AML-193 (cell line): Measurements from ENCODE around the gene PDSS2.

Experiments
- DNase-seq, 2 experiments: peaks; one replicate each; lab custom pipeline; 2025; lab: John Stamatoyannopoulos, UW

Gene PDSS2

DNA sequence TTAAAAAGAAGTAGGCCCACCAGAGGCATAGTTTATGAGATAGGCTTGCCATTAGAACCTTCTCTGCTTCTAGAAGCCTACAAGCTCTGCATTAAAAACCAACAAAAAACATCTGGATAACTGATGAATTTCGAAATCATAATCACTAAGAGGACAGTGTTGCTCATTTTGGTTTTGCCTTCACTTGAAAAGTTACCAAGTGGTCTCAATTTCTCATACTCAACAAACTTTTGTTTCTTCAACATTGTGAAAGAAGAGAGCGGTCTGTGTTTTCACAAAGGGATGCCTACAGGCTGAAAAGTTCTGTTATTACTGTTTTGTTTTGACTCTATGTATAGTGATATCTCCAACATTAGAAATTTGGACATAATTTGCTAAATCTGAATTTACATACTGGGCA, 98.9 kb downstream of the PDSS2 start:
- peak; percentile 27 to 40 for DNase-seq

- DNase-seq, result no peak
These were observed 101.5 kb downstream of the PDSS2 start for GRCh38 chr6:107357842-107358241.

DNA sequence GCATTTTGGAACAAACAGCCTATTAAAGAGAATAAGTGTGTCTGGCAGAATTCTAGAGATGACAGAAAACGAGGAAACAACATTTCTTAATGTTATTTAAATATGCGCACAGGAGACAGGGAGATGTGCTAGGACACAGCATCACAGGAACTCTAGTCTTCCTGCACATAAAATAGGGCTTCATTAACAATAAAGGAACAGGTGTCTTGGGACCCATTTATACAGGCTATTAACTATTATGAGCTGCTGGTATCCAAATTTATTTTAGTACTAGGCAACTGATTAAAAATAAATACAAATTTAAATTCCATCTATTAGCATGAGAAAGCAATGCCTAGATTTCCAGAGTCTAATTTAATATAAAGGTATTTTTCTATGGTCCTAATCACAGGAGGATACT, 102.3 kb downstream of the PDSS2 start:
- no peak for DNase-seq

GRCh38 chr6:107355659-107356058, 103.7 kb downstream of the PDSS2 start:
- no peak for DNase-seq

DNA sequence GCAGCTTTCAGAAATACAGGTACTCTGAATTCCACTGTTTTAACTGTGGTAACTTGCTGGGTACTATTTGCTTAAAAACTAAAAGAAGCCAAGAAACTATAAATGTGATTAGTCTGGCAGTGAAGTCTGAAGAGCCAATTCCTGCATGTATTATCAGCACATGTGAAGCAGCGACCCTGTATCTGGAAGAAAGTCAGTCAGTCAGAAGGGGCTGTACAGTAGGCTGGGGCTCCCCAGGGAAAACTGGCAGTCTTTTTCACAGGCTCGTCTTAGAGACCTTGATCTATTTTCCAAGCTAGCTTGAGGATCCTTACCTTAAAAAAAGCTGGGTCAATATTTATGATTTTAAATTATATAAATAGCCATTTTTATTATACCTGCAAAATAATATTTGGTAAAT, 104.9 kb downstream of the PDSS2 start:
- DNase-seq, result no peak

DNA sequence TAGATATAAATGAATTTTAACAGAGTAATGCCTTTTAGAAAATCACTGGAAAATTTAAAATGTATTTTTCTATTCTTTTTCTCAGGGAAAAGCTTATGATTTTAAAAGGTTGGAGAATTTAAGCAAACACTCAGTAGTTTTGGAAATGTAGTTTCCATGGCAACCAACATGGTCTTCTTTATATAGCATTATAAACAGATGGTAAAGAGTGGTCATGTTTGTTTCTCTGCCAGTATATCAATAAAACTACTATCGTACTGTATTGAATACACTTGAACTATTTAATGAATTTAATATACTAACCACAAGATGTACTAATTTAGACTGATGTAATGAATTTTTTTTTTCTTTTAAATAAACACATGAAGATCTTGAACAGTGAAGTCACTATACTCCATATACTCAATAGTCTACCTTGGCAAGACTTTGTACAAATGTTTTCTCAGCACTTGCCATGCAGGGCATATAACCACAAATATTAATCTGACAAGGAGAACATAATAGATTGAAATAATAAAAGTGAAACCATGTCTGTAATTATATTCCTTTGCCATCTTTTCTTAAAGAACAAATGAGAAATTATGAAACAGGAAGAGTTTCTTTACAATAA, 105.5 kb downstream of the PDSS2 start:
- DNase-seq, result no peak

GRCh38 chr6:107348224-107348623, 111.1 kb downstream of the PDSS2 start:
- no peak for DNase-seq

- peak; percentile 93 to 97 for DNase-seq
These were observed 114.0 kb downstream of the PDSS2 start for GRCh38 chr6:107345393-107345792.

- DNase-seq, result no peak
These were observed 114.4 kb downstream of the PDSS2 start for GRCh38 chr6:107344981-107345380.

DNA sequence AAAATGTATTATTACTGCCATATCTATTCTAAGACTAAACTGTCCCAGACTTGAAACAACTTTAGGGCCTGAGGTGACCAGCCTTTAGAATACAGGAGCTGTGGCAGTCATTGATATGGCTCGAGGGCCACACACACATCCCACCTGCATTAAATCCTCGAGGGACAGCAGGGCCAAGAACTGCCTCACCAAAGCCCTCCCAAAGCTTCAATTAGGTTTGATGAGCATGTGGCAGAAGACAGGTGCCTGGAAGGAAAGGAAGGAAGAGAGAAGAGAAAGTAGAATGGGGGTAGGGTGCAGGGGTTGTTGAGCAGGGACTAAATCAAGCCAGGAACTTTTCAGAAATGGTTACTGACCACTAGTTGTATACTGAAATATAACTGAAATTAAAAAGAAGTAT, 115.0 kb downstream of the PDSS2 start:
- no peak for DNase-seq

DNA sequence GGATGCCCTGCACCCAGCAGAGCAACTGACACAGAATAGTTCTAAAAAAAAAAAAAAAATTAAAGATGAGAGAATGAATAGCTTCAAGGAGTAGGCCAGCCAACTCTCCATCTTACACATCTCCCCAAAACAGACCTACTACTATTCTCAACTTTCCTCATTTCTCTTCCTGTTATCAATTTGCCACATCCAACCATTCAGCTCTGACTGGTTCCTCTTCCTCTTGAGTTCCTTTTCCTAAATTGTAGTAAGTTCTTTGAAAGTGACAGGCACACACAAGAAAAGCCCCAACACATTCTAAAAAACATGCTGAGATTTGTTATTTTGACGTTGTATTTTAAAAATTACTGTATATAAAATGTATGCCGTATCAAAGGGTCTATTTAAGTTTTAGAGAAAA, 117.2 kb downstream of the PDSS2 start:
- peak; percentile 50 to 74 for DNase-seq

DNA sequence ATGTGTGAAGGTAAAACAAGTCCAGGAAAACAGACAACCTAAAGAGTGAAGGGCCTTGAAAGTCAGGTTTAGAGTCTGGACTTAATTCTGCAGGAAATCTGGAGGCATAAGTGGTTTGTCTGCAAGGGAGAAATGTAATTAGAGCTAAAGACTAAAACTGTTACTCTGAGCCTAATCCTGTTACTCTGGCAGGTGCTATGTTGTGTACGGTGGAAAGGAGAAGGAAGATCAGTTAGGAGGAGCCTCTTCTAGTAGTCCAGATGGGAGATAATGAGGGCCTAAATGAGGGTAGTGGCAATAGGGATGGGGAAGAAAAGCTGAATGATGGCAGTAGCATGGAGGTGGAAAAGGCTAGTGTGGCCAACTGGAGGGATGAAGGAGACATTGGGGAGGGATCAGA, 118.5 kb downstream of the PDSS2 start:
- DNase-seq, result no peak

- DNase-seq, result no peak
These were observed 122.1 kb downstream of the PDSS2 start for GRCh38 chr6:107337191-107337741.

DNA sequence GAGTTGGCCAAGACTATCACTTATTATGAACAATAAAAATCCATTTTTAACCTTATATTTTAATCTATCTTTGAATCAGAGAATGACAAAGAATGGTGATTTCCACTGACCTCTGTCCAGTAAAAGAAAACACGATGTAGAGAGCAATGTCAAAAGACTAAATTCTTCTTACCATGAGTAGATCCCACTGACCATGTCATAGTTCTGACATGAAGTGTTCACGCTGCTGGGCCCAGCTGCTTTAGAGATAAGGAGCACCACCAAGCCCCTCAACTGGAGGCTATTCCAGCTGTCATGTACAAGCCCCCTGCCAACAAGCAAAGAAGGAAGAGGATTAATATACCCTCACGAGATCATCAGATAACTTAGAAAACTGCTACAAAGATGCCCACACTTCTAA, 125.3 kb downstream of the PDSS2 start:
- DNase-seq, result no peak

DNA sequence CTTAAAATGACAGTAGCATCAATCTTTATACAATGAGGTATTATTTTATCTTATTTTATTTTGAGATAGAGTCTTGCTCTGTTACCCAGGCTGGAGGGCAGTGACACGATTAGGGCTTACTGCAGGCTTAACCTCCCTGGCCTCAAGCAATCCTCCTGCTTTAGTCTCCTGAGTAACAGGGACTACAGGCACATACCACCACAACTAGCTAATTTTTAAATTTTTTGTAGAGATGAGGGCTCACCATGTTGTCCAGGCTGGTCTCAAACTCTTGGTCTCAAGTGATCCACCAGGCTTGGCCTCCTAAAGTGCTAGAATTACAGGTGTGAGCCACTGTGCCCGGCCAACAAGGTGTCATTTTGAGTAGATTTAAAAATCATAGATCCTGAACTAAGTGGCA, 125.9 kb downstream of the PDSS2 start:
- DNase-seq, result no peak

DNA sequence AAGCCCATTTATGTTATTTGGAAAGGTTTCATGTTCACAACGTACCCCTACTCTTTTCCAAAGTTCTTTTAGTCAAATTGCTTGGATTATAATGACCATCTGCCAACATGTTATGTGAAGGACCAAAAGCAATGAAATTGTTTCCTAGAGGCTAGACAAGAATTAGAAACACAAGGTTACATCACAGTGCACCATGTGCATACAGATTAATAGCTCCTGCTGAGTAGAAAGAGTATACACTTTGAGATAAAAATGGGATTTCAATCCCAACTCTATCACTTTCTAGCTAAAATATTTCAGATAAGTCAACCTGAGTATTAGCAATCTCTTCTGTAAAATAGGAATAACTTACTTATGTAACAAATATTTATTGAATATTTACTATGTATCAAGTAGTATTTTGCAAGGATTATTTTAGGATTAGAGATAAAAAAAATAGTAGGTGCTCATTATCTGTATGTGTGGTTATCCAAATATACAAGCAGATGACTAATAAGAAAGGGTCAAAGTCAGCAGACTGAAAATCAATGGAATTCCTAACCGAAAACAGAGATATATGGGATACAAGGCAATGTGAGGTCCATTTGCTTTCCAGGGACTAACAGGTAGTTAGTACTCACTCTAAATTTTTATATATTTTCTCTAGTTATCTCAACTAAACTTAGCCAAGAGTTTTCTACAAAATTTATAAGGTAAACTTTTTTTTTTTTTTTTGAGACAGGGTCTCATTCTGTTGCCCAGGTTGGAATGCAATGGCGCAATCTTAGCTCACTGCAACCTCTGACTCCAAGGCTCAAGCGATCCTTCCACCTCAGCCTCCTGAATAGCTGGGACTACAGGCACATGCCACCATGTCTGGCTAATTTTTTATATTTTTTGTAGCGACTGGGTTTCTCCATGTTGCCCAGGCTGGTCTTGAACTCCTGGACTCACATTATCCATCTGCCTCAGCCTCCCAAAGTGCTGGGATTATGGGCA, 127.7 kb downstream of the PDSS2 start:
- DNase-seq, result no peak

DNA sequence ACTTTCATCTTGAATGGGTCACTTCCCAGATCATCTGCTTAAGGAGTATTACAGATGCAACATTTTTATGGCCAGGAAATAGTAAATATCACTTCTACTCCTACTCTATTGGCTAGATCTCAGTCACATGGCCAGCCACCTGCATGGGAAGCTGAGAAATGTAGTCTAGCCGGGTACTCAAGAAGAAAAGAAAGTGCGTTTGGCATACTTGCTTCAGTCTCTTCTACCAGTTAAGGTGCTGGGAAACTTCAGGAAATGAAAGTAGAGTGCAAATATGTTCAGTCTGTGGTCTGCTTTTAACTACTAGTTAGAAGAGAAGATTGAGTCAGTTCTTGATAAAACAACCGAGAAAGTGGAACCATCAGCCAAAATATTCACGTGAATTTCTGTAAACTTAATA, 129.2 kb downstream of the PDSS2 start:
- no peak for DNase-seq

DNA sequence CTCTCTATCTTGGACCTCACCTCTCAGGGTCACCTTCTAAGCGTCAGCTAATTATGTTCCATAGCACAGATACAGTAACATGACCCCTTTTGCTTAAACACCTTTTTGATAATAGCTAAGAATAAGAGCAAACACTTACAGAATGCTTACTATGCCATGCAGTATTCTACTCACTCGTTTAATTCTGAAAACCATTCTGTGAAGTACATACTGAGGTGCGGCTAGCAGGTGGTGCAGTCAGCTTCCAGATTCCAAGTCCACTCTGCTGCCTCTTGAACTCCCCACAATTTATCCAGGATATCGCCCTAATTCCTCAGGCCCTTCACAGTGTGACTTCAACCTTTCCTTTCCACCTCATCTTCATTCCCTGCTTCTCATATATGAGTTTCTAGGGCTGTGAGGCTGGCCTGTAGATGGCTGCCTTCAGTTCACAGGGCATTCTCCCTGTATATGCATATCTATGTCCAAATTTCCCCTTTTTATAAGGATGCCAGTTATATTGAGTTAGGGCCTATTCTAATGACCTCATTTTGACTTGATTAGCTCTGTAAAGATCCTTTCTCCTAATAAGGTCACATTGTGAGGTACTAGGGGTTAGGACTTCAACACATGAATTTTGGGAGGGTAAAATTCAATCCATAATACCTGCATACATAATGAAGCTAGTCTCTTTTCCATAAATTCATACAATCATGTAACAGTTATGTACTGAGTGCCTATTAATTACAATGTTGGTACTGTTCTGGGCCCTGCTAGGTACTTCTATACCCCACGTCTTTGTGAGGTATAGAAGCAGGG, 130.1 kb downstream of the PDSS2 start:
- DNase-seq, result no peak

- DNase-seq, result no peak
These were observed 131.3 kb downstream of the PDSS2 start for GRCh38 chr6:107328081-107328480.

GRCh38 chr6:107323133-107323785, 136.1 kb downstream of the PDSS2 start:
- no peak for DNase-seq

DNA sequence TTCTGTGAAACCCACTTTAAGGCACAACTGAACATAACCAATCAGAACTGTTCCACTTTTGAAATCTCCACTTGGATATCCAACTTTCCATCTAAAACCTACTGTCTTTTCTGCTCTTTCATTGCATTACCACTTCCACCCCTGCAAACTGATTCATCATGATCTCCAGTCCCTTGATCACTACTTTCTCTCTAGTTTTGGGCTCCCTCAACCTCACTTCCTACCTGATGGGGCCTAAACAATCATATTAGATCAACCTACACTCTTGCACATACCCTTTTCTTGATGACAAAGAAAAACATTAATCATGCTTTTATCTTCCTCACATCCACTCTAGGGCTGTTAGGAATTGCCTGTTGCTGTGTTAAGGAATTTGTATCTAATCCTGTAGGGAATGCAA, 137.6 kb downstream of the PDSS2 start:
- DNase-seq, result no peak
